Measurements from ENCODE around the gene CCT8L2.
A peak's percentile ranks its signal among the peaks of the same experiment; 100 is the strongest.
"Not testable (repeated sequence)": the region's sequence is repeated elsewhere in the genome, so short reads cannot be mapped to it uniquely, and the experiment has no call there.

Gene CCT8L2

GRCh38 chr22:16592710-16593109 lies at the start of gene CCT8L2:
CCT8L2 (minus strand) TSS chr22:16592810; CDS start chr22:16592550, 260 bp downstream.
- not testable (repeated sequence) for DNase-seq (ENCODE audit: low spot score)

DNA sequence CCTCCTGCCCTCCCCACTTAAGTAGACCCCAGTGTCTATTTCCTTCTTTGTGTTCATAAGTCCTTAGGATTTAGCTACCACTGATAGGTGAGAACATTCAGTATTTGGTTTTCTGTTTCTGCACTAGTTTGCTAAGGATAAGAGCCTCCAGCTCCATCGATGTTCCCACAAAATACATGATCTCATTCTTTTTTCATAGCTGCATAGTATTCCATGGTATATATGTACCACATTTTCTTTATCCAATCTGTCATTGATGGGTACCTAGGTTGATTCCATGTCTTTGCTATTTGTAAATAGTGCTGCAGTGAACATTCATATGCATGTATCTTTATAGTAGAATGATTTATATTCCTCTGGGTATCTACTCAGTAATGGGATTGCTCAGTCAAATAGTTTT lies 42.8 kb upstream of the CCT8L2 start:
- DNase-seq (ENCODE audit: low spot score) = not testable (repeated sequence)

- not testable (repeated sequence) for DNase-seq (ENCODE audit: low spot score)
Measured at GRCh38 chr22:16634092-16634491, 41.5 kb upstream of the CCT8L2 start.

DNA sequence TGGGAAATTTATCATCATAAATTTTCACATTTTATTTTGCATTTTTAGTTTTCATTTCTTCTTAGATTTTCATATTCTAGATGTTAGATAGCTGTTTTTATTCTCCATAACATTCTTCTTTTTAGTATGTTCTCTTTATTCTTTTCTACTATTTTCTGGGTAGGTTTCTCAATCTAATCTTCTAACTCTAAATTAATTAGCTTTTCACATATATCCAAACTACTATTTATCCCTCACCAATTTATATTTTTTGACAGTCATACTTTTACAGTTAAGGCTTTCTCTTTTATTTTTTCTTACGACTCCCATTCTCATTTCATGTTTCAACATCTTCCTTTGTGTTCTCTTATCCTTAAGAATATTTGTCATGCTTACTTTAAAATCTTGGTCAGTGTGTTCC lies 35.9 kb upstream of the CCT8L2 start:
- not testable (repeated sequence) for DNase-seq (ENCODE audit: low spot score)

GRCh38 chr22:16625018-16625417 lies 32.4 kb upstream of the CCT8L2 start:
- DNase-seq (ENCODE audit: low spot score) = not testable (repeated sequence)

DNA sequence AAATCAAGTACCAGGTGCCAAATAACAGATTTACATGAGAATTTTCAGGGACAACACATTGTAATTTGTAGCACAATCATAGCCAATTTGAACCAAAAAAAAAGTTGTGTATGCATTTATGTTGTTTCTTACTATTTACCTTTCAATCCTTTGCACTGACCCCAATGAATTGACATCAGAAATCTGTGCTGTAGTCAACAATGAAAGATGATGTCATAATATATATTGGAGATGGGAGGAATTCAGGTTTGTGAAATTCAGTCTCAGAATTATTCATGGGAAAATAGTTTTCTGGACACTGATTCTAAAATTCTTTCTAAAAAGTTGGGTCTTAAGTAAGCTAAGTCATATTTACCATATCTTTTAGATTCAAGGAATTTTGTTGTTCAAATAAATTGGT lies 31.0 kb upstream of the CCT8L2 start:
- DNase-seq (ENCODE audit: low spot score) = not testable (repeated sequence)

DNA sequence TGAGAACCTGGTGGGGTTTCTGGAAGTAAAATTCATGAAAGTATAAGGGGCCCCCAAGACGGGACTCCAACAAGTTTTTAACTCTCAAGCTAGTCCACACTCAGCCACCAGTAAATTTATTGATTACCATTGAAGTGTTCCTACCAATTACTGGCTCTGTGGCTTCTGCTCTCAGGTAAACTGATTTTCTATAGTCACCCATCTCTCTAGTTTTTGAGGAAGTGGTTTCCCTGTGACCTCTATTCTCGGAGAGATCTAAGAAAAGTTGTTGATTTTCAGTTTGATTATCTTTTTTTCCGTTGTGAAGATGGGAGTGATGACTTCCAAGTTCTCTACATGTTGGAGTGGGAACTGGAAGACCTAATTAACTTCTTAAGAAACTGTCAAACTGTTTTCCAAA lies 24.9 kb upstream of the CCT8L2 start:
- not testable (repeated sequence) for DNase-seq (ENCODE audit: low spot score)

DNA sequence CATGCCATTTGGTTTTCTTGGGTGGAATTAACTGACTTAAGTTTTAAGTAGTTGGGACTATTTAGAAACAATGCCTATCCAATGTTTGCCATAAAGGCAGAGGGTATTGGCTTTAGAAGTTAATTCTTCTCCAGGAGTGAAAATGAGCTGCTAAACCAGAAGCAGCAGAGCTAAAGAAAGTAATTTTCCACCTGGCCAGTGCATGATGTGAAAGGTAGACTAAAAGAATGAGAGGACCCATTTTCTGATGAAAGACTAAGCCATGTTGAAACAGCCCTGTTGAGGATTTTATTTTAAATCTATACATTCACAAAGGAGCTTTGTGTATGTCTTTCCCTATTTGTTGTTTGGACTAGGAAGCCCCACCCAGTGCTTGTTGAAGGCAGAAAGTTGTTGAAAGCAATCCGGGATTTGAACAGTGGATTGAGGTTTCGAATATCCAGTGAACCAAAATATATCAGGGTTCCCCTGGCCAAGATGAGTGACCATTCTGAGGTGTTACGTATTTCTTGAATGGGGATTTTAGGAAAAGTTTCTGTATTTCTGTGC lies 23.9 kb upstream of the CCT8L2 start:
- DNase-seq (ENCODE audit: low spot score) = not testable (repeated sequence)

DNA sequence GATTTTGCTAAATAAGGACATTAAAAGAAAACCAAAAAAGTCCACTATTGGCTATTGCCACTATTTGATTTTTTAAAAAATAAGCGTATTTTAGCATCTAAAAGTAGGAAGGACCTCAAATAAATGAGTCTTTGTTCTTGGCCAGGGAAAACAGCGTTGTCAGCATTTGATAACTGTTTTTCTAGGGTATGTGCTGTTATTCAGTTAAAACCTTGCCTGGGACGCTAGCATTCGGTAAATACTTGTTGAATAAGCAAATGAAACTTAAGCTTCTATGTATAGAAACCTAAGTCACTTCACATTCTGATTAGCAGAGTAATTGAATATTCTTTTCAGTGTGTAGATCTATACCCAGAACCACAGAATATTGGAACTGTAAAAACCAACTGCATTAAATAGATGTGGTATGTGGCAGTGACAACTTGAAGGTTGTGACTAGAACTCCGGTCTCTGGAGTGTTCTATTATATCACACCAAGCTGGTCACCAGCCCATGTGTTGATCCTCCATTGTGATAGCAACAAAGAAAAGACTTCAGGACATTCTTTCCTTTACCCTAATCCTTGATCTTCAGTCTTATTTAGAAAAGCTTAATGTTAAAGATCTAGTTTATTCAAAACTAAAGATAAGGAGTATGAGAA lies 23.1 kb upstream of the CCT8L2 start:
- not testable (repeated sequence) for DNase-seq (ENCODE audit: low spot score)

DNA sequence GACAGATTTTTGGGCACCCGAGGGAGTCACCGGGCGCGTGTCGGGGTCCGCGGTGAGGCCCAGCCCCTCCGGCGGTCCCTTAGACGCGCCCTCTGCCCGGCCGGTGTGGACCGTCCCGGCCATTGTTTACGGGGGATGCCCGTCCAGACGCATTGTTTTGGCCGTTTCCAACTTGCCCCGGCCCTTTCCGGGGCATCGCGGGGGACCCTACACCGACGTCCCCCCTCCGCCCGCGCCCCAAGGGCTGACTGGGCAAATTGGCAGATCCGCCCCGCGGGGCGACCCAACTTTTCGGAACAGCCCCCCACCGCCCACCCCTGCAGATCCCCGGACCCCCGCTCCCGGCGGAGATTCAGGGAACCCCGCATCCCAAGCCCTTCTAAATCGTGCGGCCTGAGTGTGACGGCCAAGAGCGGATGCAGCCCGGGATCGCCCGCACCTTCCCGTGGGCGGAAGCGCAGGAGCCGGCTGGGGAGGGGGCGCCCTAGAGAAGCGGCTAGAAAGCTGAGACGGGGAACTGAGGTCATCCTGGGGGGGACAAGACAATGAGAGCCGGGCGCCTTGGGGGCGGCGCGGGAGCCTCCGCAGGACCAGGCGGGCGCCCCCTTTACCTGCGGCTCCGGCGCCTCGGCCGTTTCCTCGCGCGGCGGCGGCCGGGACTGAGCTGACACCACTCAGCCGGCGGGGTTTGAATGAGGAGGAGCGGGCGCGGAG lies 17.1 kb upstream of the CCT8L2 start:
- no peak for DNase-seq (ENCODE audit: low spot score)

- DNase-seq (ENCODE audit: low spot score) = no peak
Measured at GRCh38 chr22:16608931-16609330, 16.3 kb upstream of the CCT8L2 start.

DNA sequence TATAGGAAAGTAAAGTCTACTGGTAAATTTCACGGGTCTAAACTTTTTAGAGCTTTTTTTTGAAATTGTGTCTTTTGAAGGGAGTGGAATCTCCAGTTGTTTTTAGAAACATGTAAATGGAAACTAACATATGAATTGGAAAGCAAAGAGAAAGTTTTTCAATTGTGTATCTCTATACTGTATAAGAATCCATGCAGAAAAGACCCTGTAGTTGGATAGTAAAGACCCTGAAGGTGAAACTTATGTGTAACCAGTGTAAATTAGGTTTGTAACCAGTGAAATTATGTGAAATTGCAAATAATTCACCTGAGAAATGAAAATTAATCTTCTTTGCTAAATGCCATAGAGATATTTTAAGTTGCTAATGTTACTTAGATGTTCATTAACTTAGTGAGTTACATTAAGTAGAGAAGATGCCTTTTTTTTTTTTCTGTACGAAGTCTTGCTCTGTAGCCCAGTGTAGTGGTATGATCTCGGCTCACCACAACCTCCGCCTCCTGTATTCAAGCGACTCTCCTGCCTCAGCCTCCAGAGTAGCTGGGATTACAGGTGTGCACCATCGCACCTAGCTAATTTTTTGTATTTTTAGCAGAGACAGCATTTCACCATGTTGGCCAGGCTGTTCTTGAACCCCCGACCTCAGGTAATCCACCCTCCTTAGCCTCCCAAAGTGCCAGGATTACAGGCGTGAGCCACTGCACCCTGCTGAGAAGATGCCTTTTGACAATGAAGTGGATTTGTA lies 11.8 kb upstream of the CCT8L2 start:
- DNase-seq (ENCODE audit: low spot score) = not testable (repeated sequence)

GRCh38 chr22:16603770-16604242 lies 11.2 kb upstream of the CCT8L2 start:
- not testable (repeated sequence) for DNase-seq (ENCODE audit: low spot score)

DNA sequence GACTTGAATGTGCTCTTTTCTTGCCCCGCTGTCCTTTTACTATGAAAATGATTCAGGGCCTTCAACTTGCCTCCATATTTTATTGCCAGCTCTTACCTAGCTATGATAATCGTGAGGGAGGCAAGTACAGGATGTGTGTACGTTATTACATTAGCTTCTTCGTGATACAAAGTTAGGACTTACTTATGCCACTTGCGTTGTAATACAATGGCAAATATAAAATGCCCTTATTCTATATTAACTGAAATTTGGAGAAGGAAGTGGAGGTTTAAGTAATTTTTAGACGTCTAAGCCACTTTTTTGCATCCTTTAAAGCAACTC lies 10.8 kb upstream of the CCT8L2 start:
- no peak for DNase-seq (ENCODE audit: low spot score)

DNA sequence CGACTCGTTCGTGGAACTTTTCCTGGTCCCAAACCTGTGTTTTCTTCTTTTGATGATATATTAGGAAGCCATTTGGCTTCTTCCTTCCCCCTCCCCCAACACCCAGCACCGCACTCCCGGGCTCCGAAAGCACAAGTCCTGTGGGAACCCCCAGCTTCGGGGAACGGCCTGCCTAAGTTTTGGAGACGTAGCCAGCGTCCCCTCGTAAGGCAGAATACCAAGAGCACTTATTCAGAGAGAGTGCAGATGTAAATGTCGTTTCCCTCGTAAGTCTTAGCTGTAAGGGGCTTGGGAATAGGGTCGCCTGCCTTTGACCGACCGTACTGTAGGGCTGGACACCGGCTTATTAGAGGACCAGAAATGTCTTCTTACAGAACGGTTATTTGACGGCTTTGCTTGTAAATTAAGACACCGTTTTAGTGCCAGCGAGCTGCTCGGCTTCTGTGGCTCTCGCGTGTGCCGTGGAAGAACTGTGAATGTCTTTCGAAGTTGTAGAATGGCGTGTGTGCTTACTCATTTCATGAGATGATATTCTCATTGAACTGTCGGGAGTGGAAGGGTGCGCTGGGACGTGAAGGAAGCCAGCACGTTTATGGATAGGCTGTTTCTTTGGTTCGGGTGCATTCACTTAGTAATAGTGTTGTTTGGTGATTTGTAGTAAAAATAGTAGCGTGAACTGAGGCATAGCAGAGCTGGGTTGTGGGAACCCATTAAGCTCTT lies 10.3 kb upstream of the CCT8L2 start:
- not testable (repeated sequence) for DNase-seq (ENCODE audit: low spot score)

GRCh38 chr22:16602224-16602727 lies 9.7 kb upstream of the CCT8L2 start:
- not testable (repeated sequence) for DNase-seq (ENCODE audit: low spot score)

- DNase-seq (ENCODE audit: low spot score) = peak; percentile 32
Measured at GRCh38 chr22:16601437-16602223, 9.0 kb upstream of the CCT8L2 start.

DNA sequence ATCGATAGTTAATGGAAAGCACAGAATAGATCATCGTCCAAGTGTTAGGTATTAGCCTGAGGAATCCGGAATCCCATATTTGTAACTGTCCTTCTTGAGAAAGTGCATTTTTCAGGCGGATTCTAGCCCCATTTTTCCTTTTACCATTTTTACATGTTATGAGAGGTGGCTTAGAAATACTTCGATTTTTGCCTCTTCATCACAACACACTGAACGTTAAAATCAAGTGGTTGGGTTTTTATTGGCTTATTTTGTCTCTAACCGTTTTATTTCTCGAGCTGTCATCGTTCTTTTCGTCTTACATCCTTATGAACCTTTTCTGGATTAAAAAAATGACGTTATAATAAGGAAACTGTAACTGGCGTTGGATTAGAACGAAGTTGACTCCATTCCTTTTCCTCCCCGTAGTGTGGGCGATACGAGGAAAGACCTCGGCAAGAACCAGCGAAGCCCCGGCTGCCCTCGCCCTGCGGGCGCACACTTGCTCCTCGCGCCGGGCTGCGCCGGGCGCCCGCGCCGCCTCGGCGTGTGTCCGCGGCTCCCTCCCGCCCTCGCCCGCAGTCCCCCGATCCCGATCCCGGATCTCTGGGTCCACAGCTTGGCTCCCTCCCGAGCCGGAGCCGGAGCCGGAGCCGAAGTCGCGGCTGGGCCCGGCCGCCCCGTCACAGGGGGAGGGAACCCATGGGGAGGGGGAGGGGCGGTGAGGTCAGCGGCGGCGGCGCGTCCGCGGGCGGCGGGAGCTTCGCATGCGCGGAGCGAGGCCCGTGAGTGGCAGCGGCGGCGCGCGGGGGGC lies 8.2 kb upstream of the CCT8L2 start:
- DNase-seq (ENCODE audit: low spot score) = peak; percentile 79

DNA sequence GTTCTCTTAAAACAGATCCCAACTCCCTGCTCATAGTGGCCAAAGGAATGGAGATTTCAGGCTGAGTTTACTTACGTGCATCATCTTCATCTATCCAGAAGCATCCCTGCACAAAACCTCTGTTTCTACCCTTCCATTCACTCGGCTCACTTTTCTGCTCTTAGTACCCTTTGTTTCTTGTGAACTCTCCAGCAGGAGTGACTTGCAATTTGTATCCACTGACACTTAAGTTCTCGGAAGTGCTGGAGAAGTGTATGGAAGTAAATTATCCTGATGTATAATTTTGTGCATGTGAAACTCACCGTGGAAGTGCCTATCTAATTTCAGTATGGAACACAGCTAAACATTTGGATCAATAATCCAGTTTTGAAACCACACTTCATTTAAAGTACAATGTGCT lies 7.0 kb upstream of the CCT8L2 start:
- not testable (repeated sequence) for DNase-seq (ENCODE audit: low spot score)

DNA sequence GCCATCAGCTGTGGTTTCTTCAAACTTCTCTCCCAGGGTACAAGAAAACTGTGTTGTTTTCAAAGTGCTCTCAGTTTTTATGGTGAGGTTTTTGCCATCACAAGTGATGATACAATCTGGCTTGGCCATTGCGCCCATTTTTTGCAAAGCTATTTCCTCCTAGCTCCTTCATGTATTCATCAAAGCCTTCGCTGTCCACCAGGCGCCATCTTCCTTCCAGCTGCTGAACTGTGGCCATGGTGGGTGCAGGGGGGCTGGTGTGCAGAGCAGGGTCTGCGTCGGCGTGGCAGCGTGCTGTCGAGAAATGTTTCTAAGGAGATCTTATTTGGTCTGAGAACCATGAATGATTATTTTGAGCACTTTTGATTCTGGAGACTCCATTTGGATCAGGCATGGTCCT lies 2.6 kb upstream of the CCT8L2 start:
- not testable (repeated sequence) for DNase-seq (ENCODE audit: low spot score)
